22Rv1 (cell line): Measurements from ENCODE around the gene MATCAP1.

Experiments
- H3K27ac ChIP-seq: fragments of 450-650 bp; 2 replicates; pipeline ENCODE4 v1.5.1; 2017
- CTCF ChIP-seq: fragments of 450-650 bp; IDR thresholded peaks from 2 replicates; pipeline ENCODE4 v1.5.1; 2017; ENCODE audit warnings: mild to moderate bottlenecking
- ZFX ChIP-seq: fragments of 450-650 bp; IDR thresholded peaks from 2 replicates; pipeline ENCODE4 v1.6.1; 2017; ENCODE audit warnings: antibody characterized with exemption, borderline replicate concordance

The MATCAP1 gene

GRCh38 chr16:67188798-67189197 is 5.0 kb upstream of the MATCAP1 start:
- no peak overlapping the region for H3K27ac ChIP-seq
- no peak for TF ChIP-seq ZFX
- no peak for TF ChIP-seq CTCF

DNA sequence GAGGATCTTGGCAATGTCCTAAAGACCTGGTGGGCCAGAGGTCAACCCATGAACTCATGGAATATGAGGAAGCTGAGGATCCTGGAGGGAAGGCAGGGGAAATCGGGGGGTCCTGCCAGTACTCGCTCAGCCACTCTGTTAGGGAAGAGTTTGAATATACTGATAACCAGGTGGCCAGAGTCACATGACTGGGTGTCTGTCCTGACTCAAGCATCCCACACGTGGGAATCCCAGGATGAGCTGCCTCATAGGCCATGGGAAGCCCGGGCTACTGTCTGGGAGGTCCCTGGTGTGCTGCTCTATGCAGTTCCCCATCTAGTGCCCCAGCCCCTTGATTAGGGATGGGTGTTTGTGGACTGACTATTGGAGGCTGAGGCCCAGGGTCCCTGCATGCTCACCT is 4.6 kb upstream of the MATCAP1 start:
- TF ChIP-seq CTCF (no peak), ZFX (no peak)

GRCh38 chr16:67187175-67187890 is 3.6 kb upstream of the MATCAP1 start:
- TF ChIP-seq ZFX: no peak
- no peak for TF ChIP-seq CTCF
- H3K27ac ChIP-seq: no peak overlapping the region

More for the DNA sequence above, 4.6 kb upstream of the MATCAP1 start:
- H3K27ac ChIP-seq: no peak overlapping the region

DNA sequence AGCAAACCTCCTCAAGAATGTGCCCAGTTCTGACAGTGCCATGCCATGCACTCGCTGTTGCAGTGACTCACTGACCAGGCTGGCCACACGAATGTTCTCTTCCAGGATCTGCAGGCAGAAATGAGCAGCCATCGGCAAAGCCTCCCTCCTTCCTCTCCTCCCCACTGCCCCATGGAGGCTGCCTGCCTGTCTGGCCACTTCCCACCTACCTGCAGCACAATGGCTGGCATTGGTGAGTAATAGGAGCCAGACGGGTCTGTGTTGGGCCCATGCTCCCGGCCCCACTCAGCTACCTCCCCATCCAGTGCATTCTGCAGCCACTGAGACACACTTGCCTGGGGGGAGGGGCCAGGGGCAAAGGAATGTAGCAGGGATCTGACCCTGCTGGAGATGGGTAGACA is 2.8 kb upstream of the MATCAP1 start:
- H3K27ac ChIP-seq: no peak overlapping the region
- TF ChIP-seq CTCF (no peak), ZFX (no peak)

DNA sequence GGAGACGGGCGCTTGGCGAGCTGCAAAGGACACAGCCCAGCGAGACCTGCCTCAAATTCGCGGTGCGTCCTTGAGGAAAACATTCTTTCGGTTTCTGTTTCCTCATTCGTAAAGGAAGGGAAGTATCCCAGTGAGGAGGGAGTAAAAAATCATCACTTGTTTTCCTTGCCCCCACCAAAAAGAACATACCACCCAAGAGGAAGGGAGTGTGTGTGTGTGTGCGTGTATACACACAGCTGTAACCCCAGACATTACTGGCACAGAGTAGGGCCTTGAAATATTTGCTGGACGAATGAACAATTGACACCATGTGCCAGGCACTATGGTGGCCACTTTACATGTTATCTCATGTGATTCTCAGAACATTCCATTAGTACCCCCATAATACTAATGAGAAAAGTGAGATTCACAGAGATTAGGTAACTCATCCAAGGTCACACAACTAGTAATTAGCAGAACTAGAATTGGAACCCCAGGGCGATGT is 1.9 kb upstream of the MATCAP1 start:
- peak overlapping the region; percentile 97 for H3K27ac ChIP-seq
- TF ChIP-seq ZFX (no peak), CTCF (peak; percentile 47)

DNA sequence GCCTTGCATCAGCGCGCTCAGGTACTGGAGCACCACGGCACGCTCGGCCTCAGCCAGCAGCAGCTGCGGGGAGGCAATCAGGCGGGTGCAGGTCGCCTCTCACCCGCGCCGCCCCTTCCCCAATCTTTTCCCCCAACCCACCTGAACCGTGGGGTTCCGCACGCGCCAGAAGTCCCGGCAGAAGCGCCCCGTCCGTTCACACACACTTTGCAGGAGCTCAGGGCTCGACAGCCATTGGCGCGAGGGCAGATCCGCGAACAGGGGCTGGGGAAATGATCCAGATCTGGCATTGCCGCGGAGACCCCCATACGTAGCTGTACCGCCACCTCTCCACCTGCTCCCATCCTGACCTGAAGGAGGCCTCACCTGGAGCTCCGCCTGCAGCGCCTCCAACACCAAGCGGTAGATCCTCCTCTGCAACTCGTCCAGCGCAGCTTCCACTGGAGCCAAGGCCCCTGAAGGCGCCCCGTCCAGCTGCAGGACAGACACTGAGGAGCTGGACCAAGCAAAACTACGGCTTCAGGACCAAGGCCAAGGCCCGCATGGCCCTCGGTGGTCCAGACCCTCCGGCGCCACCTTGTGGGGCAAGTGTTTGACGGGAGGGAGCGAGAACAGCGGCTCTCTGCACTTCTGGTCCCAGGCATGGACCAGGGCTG is 1.4 kb upstream of the MATCAP1 start:
- H3K27ac ChIP-seq: peak overlapping the region; percentile 97
- TF ChIP-seq CTCF: peak; percentile 92
- no peak for TF ChIP-seq ZFX

DNA sequence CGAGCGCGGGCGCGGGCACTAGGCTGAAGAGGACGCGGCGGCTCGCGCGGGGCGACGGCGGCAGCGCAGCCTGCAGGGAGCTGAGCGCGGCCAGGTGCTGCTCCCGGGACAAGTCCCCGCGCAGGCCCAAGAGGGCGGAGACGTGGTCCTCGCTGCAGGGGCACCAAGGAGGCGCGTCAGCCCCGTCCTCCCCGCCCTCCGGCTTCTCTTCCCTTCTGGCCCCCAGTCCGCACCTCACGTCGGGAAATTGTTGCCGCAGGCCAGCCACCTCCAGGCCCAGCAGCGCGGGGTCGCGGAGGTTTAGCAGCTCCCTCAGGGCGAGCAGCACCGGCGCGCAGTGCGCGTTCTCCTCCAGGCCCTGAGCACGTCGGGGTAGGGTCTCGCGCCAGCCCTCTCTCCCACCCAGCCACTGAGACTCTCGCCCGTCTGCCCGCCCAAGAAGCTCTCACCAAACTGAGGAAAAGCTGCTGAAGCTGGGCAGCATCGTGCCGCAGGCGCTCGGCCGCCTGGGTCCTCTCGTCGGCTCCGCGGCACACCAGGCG is 761 bp upstream of the MATCAP1 start:
- H3K27ac ChIP-seq: peak overlapping the region; percentile 97
- TF ChIP-seq CTCF: no peak
